NB4 (cell line): ENCODE data around the gene COPA.

Experiments
- DNase-seq: peaks from one replicate; pipeline ENCODE4 v3.0.0; 2010; ENCODE audit warnings: low read depth
- H3K4me3 ChIP-seq: one replicate; pipeline ENCODE4 v1.5.1; 2011; ENCODE audit warnings: mild to moderate bottlenecking, low read depth, low read length, moderate library complexity
- MYC ChIP-seq: IDR thresholded peaks from 2 replicates; pipeline ENCODE4 v1.6.1; 2011; ENCODE audit warnings: low read depth, low read length
- POLR2A ChIP-seq: IDR thresholded peaks from 2 replicates; pipeline ENCODE4 v1.6.1; 2011; ENCODE audit warnings: mild to moderate bottlenecking; ENCODE audit not compliant: insufficient read length; ENCODE audit errors: extremely low read depth
- TF ChIP-seq, protein P1 (sequence below): IDR thresholded peaks from one replicate; pipeline ENCODE4 v1.5.1; 2012; ENCODE audit warnings: low read depth, low read length
- TF ChIP-seq, protein P2 (sequence below): IDR thresholded peaks from 2 replicates; pipeline ENCODE4 v1.6.1; 2011; ENCODE audit warnings: low read depth, low read length

COPA gene

DNA sequence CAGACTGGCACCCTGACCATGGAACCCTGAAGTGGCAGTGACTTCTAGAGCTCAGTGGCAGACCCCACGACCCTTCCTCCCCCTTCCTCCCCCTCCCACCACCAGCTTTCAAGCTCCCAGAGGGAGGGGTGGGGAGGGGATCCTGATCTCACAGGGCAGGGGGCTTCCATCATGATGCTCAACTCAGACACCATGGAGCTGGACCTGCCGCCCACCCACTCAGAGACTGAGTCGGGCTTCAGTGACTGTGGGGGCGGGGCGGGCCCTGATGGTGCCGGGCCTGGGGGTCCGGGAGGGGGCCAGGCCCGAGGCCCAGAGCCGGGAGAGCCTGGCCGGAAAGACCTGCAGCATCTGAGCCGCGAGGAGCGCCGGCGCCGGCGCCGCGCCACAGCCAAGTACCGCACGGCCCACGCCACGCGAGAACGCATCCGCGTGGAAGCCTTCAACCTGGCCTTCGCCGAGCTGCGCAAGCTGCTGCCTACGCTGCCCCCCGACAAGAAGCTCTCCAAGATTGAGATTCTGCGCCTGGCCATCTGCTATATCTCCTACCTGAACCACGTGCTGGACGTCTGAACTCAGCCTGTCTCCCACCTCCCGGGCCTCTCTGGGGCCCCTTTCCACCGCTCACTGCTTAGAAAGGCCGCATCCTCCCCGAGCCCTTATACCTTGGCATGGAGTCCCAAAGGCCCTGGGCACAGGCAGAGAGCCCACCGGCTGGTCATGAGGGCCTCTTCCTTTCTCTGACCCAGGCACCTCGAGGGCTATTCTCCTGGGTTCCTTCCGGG, 27.7 kb upstream of the COPA start:
- TF ChIP-seq, protein P1, sequence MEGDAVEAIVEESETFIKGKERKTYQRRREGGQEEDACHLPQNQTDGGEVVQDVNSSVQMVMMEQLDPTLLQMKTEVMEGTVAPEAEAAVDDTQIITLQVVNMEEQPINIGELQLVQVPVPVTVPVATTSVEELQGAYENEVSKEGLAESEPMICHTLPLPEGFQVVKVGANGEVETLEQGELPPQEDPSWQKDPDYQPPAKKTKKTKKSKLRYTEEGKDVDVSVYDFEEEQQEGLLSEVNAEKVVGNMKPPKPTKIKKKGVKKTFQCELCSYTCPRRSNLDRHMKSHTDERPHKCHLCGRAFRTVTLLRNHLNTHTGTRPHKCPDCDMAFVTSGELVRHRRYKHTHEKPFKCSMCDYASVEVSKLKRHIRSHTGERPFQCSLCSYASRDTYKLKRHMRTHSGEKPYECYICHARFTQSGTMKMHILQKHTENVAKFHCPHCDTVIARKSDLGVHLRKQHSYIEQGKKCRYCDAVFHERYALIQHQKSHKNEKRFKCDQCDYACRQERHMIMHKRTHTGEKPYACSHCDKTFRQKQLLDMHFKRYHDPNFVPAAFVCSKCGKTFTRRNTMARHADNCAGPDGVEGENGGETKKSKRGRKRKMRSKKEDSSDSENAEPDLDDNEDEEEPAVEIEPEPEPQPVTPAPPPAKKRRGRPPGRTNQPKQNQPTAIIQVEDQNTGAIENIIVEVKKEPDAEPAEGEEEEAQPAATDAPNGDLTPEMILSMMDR = no peak
- TF ChIP-seq, protein P2, sequence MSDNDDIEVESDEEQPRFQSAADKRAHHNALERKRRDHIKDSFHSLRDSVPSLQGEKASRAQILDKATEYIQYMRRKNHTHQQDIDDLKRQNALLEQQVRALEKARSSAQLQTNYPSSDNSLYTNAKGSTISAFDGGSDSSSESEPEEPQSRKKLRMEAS = no peak
- TF ChIP-seq MYC = no peak
- TF ChIP-seq POLR2A = no peak
- H3K4me3 ChIP-seq = no peak overlapping the region
- DNase-seq = no peak

DNA sequence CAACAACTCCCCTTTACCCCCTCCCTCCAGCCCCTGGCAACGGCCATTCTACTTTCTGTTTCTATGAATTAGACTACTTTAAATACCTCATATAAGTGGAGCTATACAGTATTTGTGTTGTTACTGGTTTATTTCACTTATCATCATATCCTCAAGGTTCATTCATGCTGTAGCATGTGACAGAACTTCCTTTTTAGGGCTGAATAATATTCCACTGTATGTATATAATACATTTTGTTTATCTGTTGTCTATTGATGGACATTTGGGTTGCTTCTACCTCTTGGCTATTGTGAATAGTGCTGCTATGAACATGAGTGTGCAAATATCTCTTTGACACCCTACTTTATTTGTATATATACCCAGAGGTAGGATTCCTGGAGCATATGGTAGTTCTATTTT, 26.0 kb upstream of the COPA start:
- TF ChIP-seq, protein P1 = no peak
- TF ChIP-seq, protein P2 = no peak
- no peak for TF ChIP-seq MYC
- TF ChIP-seq POLR2A = no peak
- DNase-seq = no peak
- no peak overlapping the region for H3K4me3 ChIP-seq

DNA sequence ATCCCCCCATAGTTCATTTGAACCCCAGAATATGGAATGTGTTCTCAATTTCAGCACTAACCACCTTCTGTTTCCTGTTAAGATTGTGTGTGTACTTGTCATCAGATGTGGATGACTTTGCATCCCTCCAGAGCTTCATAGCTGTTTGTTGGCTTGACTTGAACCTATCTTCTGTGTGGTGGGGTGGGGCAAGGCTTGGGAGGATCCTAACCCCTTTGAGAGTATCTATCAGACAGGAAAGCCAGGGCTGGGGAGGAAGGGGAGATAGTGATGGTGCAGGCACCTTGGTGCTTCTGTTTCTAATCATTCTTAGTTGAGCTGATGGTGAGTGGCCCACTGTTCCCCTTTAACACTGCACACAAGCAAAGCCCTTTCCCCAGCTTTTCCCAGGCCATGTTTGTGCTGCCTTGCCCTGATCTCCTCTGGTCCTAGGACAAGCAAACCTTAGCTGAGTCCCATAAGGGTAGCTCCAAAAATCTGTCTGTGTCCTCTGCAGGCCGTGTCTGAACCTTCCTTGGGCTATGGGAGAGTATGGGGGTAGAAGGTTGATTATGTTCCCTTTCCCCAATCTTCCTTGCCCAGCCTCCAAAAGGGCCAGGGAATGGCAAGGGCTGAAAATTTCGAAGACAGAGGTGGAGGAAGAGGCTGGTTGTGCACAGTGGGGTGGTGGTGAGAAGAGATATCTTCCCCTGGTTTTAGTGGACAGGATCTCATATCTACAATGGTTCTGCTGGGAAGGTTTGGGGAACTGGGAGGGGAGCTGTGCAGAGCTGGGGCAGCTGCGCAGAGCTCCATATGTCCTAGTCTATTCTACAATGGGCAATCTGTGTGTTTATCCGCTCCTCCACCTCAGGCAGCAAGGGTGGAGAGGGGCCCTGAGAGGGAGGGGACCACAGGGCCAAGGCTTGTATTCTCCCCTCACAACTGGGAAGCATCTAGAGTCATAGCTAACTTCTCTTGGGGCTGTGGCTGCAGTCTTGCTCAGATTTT, 25.2 kb upstream of the COPA start:
- H3K4me3 ChIP-seq = no peak overlapping the region
- TF ChIP-seq MYC = no peak
- no peak for TF ChIP-seq POLR2A
- TF ChIP-seq, protein P1 = no peak
- TF ChIP-seq, protein P2 = no peak
- no peak for DNase-seq

DNA sequence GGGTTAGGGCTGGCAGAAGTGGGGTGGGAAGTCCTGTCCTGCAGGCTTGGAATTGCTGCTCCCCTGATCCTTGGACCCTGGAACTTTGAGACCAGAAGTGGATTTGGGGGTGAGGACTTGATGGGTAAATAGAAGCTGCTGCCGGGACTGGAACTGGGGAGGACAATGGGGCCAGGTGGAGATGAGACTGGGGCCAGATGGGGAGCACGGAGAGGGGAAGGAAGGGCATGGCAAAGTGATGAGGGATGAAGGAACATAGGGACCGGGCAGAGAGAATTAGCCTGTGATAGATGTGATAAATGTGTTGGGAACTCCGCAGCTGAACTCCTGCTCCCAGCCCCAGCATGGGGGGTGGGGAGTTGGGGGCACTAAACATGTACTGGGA, 24.5 kb upstream of the COPA start:
- no peak for DNase-seq
- H3K4me3 ChIP-seq = no peak overlapping the region
- TF ChIP-seq POLR2A (no peak), MYC (no peak)
- TF ChIP-seq, protein P1 = no peak
- TF ChIP-seq, protein P2 = no peak

DNA sequence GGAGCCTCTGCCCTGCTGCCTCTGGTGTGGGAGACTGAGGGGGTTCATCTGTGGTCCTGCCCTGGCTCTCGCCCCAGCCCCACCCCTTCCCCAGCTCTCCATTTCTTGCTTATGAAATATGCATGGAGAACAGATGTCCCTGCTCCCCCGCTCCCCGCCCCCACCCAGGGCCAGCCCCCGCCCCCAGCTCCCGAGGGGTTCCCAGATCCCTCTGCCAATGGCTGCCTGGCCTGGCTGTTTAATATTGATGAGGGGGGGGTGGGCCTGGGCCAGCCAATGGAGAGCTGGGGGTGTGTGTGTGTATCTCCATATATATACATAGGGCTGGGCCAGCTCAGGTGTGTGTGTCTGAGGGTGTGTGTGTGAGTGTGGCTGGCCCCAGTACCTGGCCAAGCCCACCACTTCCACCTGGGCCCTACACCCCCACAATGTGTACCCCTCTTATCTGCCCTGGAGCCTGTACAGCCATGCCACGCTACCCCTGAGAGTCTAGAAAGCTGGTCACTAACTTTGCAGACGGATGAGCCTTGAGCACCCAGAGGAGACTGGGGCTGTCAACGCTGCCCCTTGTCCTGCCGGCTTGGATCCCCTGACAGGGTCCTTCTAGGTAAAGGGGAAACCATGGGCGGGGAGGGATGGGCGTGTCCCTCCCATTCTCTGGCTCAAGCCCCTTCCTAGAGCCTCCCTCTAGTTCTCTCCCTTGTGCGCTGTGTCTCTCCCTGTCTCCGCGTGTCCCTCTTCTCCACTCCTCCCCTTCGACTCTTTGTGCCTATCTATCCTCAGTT, 23.9 kb upstream of the COPA start, which contains the start of gene NHLH1:
Gene NHLH1, plus strand, starts transcription at position 341 of the 785 bp plus-strand sequence. CDS start 3,661 bp downstream, outside the sequence.
- TF ChIP-seq, protein P2 = no peak
- TF ChIP-seq, protein P1 = no peak
- TF ChIP-seq MYC = no peak
- no peak within 1 kb of the TSS for H3K4me3 ChIP-seq
- no peak for DNase-seq
